Stimulated activated CD8-positive, alpha-beta memory T cell treated with anti-CD3 and anti-CD28 coated beads, Interleukin-7, amount 100 ng/mL, for 1 hour (primary cell): ENCODE data around the gene PPP2R5D.

Experiments
- DNase-seq, 2 donors: peaks; one replicate each; pipeline ENCODE4 v3.0.0-alpha.2; 2020; ENCODE audit warnings: low read depth in 2 of 2

Gene PPP2R5D

GRCh38 chr6:43055966-43056365 is 71.6 kb downstream of the PPP2R5D start:
- no peak for DNase-seq

DNA sequence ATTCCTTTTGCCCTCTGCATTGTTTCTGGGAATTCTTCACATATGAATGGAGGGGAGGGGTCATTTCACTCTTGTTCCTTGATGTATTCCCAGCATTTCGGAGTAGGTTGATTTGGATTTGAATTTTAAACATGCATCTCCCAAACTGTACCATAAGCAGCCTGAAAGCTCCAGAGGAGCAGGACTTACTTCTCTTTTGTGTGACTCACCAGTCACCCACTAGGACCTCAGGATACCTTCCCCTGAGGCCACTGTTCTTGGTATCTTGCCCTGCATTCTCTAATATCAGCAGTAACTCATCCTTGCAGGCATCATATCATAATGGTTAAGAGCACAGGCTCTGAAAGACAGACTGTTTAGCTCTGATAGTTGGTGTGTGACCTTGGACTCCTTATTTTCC is 74.2 kb downstream of the PPP2R5D start:
- DNase-seq = no peak

- peak; percentile 95 for DNase-seq
Measured at GRCh38 chr6:43059168-43060033, 75.0 kb downstream of the PPP2R5D start, which contains the start of the genes KLC4 and MRPL2. KLC4 (plus strand) TSS chr6:43059631; CDS start chr6:43061336, 1,705 bp downstream. MRPL2 (minus strand) TSS chr6:43059434; CDS start chr6:43059381, 53 bp downstream.

- no peak for DNase-seq
Measured at GRCh38 chr6:43060034-43060754, 75.8 kb downstream of the PPP2R5D start.

- no peak for DNase-seq
Measured at GRCh38 chr6:43060755-43061633, 76.6 kb downstream of the PPP2R5D start.

DNA sequence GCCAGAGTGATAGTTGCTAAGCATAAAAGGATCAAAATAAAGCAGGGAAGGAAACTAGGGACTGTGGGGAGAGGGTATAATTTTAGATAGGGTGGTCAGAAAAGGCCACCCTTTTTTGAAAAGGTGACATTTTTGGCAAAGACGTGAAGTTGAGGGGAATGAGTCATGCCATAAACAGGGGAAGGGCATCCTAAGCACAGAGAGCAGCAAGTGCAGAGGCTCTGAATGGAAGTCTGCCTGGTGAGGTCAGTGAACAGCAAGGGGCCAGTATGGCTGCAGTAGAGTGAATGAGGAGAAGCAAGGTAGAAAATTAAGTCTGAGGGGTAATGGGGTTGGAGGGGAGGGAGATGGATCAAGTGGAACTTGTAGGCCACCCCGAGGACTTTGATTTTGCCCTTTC is 77.5 kb downstream of the PPP2R5D start:
- DNase-seq = no peak
